SK-N-SH (cell line): ENCODE measurements around the gene QSER1. TPM values are rescaled to one million over a fixed set of nuclear protein-coding genes. Genes with fewer than 3 reads are reported as not detected.

ENCODE experiments used
- CTCF ChIA-PET: fragments of 300-600, 350-600 bp; formaldehyde crosslinking; extraction: SDS; loops from one replicate; lab custom pipeline; 2021; lab: Yijun Ruan, JAX
- POLR2A ChIA-PET: fragments of 350-600 bp; sonication (Branson Sonifier 250); formaldehyde crosslinking; extraction: SDS; loops from one replicate; lab custom pipeline; 2020; ENCODE audit warnings: antibody characterized with exemption, inconsistent platforms; lab: Yijun Ruan, JAX
- DNase-seq: peaks from one replicate; pipeline ENCODE4 v3.0.0; 2012
- H2AFZ ChIP-seq: fragments of 200-600 bp; sonication (generic); 2 replicates; pipeline ENCODE4 v1.8.1; 2016; ENCODE audit warnings: antibody characterized with exemption, mild to moderate bottlenecking, low read depth
- H3F3A ChIP-seq: fragments of 200-600 bp; sonication (generic); replicated peaks from 2 replicates; pipeline ENCODE3; 2016; ENCODE audit warnings: antibody characterized with exemption, mild to moderate bottlenecking; ENCODE audit not compliant: insufficient read depth
- H3K27ac ChIP-seq, 2 experiments: fragments of 200-500 bp in 1 of 2; fragments of 200-600 bp in 1 of 2; sonication (Bioruptor generic) in 1 of 2; sonication (generic), shearing (Covaris generic) in 1 of 2; 2 replicates each; pipeline versions ENCODE4 v1.5.1 to v1.6.1; 2014 to 2016; ENCODE audit warnings: low read depth in 2 of 2, inconsistent platforms in 1 of 2, low read length in 1 of 2, mild to moderate bottlenecking in 1 of 2, mixed read lengths in 1 of 2
- H3K27me3 ChIP-seq: fragments of 200-600 bp; sonication (generic), shearing (Covaris generic); 2 replicates; pipeline ENCODE4 v1.6.1; 2016; ENCODE audit warnings: mixed run types; ENCODE audit not compliant: insufficient read depth
- H3K36me3 ChIP-seq, 2 experiments: fragments of 200-500 bp in 1 of 2; fragments of 200-600 bp in 1 of 2; sonication (Bioruptor generic) in 1 of 2; sonication (generic) in 1 of 2; replicated peaks in 1 of 2; 2 replicates each; pipeline versions ENCODE3 to v1.5.1; 2014 to 2016; ENCODE audit warnings: low read length in 1 of 2, mild to moderate bottlenecking in 1 of 2; ENCODE audit not compliant: insufficient read depth in 2 of 2, control insufficient read depth in 1 of 2
- H3K4me1 ChIP-seq, 2 experiments: fragments of 200-500 bp in 1 of 2; fragments of 200-600 bp in 1 of 2; sonication (Bioruptor generic) in 1 of 2; sonication (generic), shearing (Covaris generic) in 1 of 2; 2 replicates each; pipeline versions ENCODE4 v1.5.1 to v1.6.1; 2014 to 2016; ENCODE audit warnings: low read depth in 1 of 2, low read length in 1 of 2, mixed run types in 1 of 2; ENCODE audit not compliant: insufficient read depth in 2 of 2, control insufficient read depth in 1 of 2
- H3K4me2 ChIP-seq: fragments of 200-600 bp; sonication (generic), shearing (Covaris generic); 2 replicates; pipeline ENCODE4 v1.6.1; 2017; ENCODE audit warnings: mixed run types
- H3K4me3 ChIP-seq, 2 experiments: fragments of 200-500 bp in 1 of 2; fragments of 200-600 bp in 1 of 2; sonication (Bioruptor generic) in 1 of 2; sonication (generic), shearing (Covaris generic) in 1 of 2; 2 replicates each; pipeline versions ENCODE4 v1.5.1 to v1.8.1; 2014 to 2016; ENCODE audit warnings: low read depth in 2 of 2, inconsistent platforms in 1 of 2, low read length in 1 of 2, mild to moderate bottlenecking in 1 of 2, mixed read lengths in 1 of 2, moderate library complexity in 1 of 2
- H3K79me2 ChIP-seq: fragments of 200-600 bp; sonication (generic); 2 replicates; pipeline ENCODE4 v1.8.1; 2017; ENCODE audit warnings: mild to moderate bottlenecking; ENCODE audit not compliant: insufficient read depth
- H3K9ac ChIP-seq: fragments of 200-600 bp; sonication (generic); 2 replicates; pipeline ENCODE4 v1.6.1; 2017; ENCODE audit warnings: mixed run types
- H3K9me2 ChIP-seq: fragments of 200-600 bp; sonication (generic); 2 replicates; pipeline ENCODE4 v1.6.1; 2017; ENCODE audit warnings: mixed run types
- H3K9me3 ChIP-seq: fragments of 200-600 bp; sonication (generic); 2 replicates; pipeline ENCODE4 v1.6.1; 2017; ENCODE audit warnings: mixed run types, mild to moderate bottlenecking, moderate library complexity
- H4K20me1 ChIP-seq: fragments of 200-600 bp; sonication (generic); 2 replicates; pipeline ENCODE4 v1.6.1; 2017; ENCODE audit warnings: mild to moderate bottlenecking, mixed run types; ENCODE audit not compliant: insufficient read depth
- CTCF ChIP-seq: fragments of 200-600 bp; sonication (generic); IDR thresholded peaks from 2 replicates; pipeline ENCODE4 v1.6.1; 2017; ENCODE audit warnings: antibody characterized with exemption, mild to moderate bottlenecking, moderate library complexity
- ELF1 ChIP-seq: IDR thresholded peaks from 2 replicates; pipeline ENCODE4 v1.4.0; 2012
- EZH2phosphoT487 ChIP-seq: fragments of 200-600 bp; sonication (generic); IDR thresholded peaks from 2 replicates; pipeline ENCODE4 v1.6.1; 2017; ENCODE audit warnings: low read depth, mixed run types, mild to moderate bottlenecking, antibody characterized with exemption, moderate library complexity, borderline replicate concordance
- FOXM1 ChIP-seq: IDR thresholded peaks from 2 replicates; pipeline ENCODE4 v1.4.0; 2012; ENCODE audit warnings: low read depth, mild to moderate bottlenecking
- IRF3 ChIP-seq: fragments of 150-350 bp; IDR thresholded peaks from 2 replicates; pipeline ENCODE4 v1.6.1; 2016; ENCODE audit warnings: mild to moderate bottlenecking, low read depth, low read length
- JUND ChIP-seq: IDR thresholded peaks from 2 replicates; pipeline ENCODE4 v1.4.0; 2012
- PBX3 ChIP-seq: IDR thresholded peaks from 2 replicates; pipeline ENCODE4; 2012
- SIN3A ChIP-seq: IDR thresholded peaks from 2 replicates; pipeline ENCODE4 v1.6.1; 2012; ENCODE audit warnings: low read depth, mild to moderate bottlenecking, low read length, moderate library complexity, borderline replicate concordance
- YY1 ChIP-seq: IDR thresholded peaks from 2 replicates; pipeline ENCODE4 v1.4.0; 2012; ENCODE audit warnings: low read depth, mild to moderate bottlenecking
- WGBS: methylation state at CpG from one replicate; pipeline ENCODE4 v1.1.6; 2017; ENCODE audit warnings: low lambda C conversion rate; 5-methylcytosine and 5-hydroxymethylcytosine counted together
- polyA plus RNA-seq, 3 experiments: library from polyadenylated mRNA; depleted of rRNA; stranded (reverse); fragments of >200 nt; gene quantifications; 2 replicates each; pipeline ENCODE4 v1.2.3, GENCODE V29; 2012

The QSER1 gene
- polyA plus RNA-seq, 1 of the 3 experiments (the other 2 are of a cell fraction), result 4.2 TPM

GRCh38 chr11:32920570-32920969, 28.0 kb downstream of the QSER1 start:
- POLR2A ChIA-PET, result no interaction called here
- WGBS, result 100% methylated on average over 1 of the region's 1 CpG
- CTCF ChIA-PET, result interaction anchor here (1.5 kb wide), 1 partner anchor 27 kb away, joined by 3 read pairs; no protein-coding TSS in a partner anchor

GRCh38 chr11:32921204-32921603, 28.6 kb downstream of the QSER1 start:
- 0 out of 2 replicates have a peak, but pooled peaks cover 6% of the 10 kb centered on the region for H4K20me1 ChIP-seq
- CTCF ChIA-PET, result no interaction called here
- peaks cover 0 to 7% of the 10 kb centered on the region in 2 experiments; a peak in 1 of 4 replicates for H3K4me1 ChIP-seq
- no peak overlapping the region for H3K4me3 ChIP-seq
- WGBS, result 92% methylated on average over 1 of the region's 1 CpG
- H3K79me2 ChIP-seq, result peaks cover 93% of the 10 kb centered on the region
- H3F3A ChIP-seq, result no peaks in the 10 kb centered on the region
- no peak overlapping the region for H3K9ac ChIP-seq
- TF ChIP-seq CTCF (no peak), ELF1 (no peak), PBX3 (no peak), FOXM1 (no peak), IRF3 (no peak), SIN3A (no peak)
- no peaks in the 10 kb centered on the region for H3K36me3 ChIP-seq
- no peaks in the 10 kb centered on the region for H3K27me3 ChIP-seq
- POLR2A ChIA-PET, result no interaction called here
- no peak overlapping the region for H3K4me2 ChIP-seq
- H3K9me3 ChIP-seq, result no peaks in the 10 kb centered on the region
- H3K9me2 ChIP-seq, result no peaks in the 10 kb centered on the region
- no peak overlapping the region for H2AFZ ChIP-seq
- no peak overlapping the region for H3K27ac ChIP-seq
- DNase-seq, result no peak

More at GRCh38 chr11:32920570-32920969, 28.0 kb downstream of the QSER1 start:
- H2AFZ ChIP-seq, result no peak overlapping the region
- no peak for DNase-seq
- peaks cover 0 to 7% of the 10 kb centered on the region in 2 experiments; a peak in 1 of 4 replicates for H3K4me1 ChIP-seq
- H3K27ac ChIP-seq, result no peak overlapping the region
- 0 out of 2 replicates have a peak, but pooled peaks cover 6% of the 10 kb centered on the region for H4K20me1 ChIP-seq
- H3F3A ChIP-seq, result no peaks in the 10 kb centered on the region
- H3K9me3 ChIP-seq, result no peaks in the 10 kb centered on the region
- no peak overlapping the region for H3K9ac ChIP-seq
- TF ChIP-seq EZH2phosphoT487 (no peak), JUND (no peak), IRF3 (no peak), YY1 (no peak)
- H3K36me3 ChIP-seq, result no peaks in the 10 kb centered on the region
- no peak overlapping the region for H3K4me3 ChIP-seq
- no peak overlapping the region for H3K4me2 ChIP-seq
- H3K27me3 ChIP-seq, result no peaks in the 10 kb centered on the region
- H3K79me2 ChIP-seq, result peaks cover 93% of the 10 kb centered on the region
- H3K9me2 ChIP-seq, result no peaks in the 10 kb centered on the region
